ENCODE measurements around the gene RHBDD3. TPM values are rescaled to one million over a fixed set of nuclear protein-coding genes. Genes with fewer than 3 reads are reported as not detected.

The RHBDD3 gene
- total and polyA plus RNA-seq, 2 of the 8 experiments (the other 6 are each of a cell fraction or from before 2014, with no cell fraction given), result 72.1 to 117 TPM

GRCh38 chr22:29268511-29269229 lies 889 bp upstream of the RHBDD3 start (continued):
- no peak for TF ChIP-seq RAD21 (IDR thresholded peaks at IDR 0.05 in 1 of 2, conservative IDR thresholded peaks at IDR 0.05 in 1 of 2; ENCODE audit: low read depth in 2 of 2, low read length in 2 of 2)
- TF ChIP-seq BACH1 (IDR thresholded peaks at IDR 0.05; ENCODE audit: low read length), result no peak; the same call in 1 of the 2 replicates
- TF ChIP-seq NRF1 (IDR thresholded peaks at IDR 0.05; ENCODE audit: low read depth, low read length), result no peak
- no peak for TF ChIP-seq YY1 (IDR thresholded peaks at IDR 0.05; ENCODE audit: low read depth, low read length)
- peak; percentile 62 to 72 for TF ChIP-seq POLR2A (IDR thresholded peaks at IDR 0.05; ENCODE audit: control extremely low read depth in 1 of 2, low read depth in 2 of 2, low read length in 2 of 2)
- no peak for TF ChIP-seq GABPA (IDR thresholded peaks at IDR 0.05; ENCODE audit: borderline replicate concordance, insufficient read depth, low read length)
- TF ChIP-seq TAF7 (optimal IDR thresholded peaks at IDR 0.05; ENCODE audit: borderline replicate concordance, low read depth, low read length), result no peak
- no peak for TF ChIP-seq ASH2L (IDR thresholded peaks at IDR 0.05; ENCODE audit: low read length)
- TF ChIP-seq TCF12 (IDR thresholded peaks at IDR 0.05; ENCODE audit: low read depth, low read length), result no peak
- peak; percentile 23; the same call in 1 of the 2 replicates for TF ChIP-seq RBBP5 (IDR thresholded peaks at IDR 0.05; ENCODE audit: borderline replicate concordance, low read depth, low read length)
